Measurements from ENCODE around the gene SFT2D1.

Gene SFT2D1

GRCh38 chr6:166334878-166335277, 7.5 kb downstream of the SFT2D1 start:
- DNase-seq (ENCODE audit: low read depth), result no peak

GRCh38 chr6:166333172-166333995, 9.0 kb downstream of the SFT2D1 start:
- DNase-seq (ENCODE audit: low read depth), result no peak

- DNase-seq (ENCODE audit: low read depth), result no peak
Observed at GRCh38 chr6:166331503-166332415, 10.6 kb downstream of the SFT2D1 start.

GRCh38 chr6:166330612-166331011, 11.7 kb downstream of the SFT2D1 start:
- DNase-seq (ENCODE audit: low read depth), result no peak

- no peak for DNase-seq (ENCODE audit: low read depth)
Observed at GRCh38 chr6:166325383-166326042, 16.8 kb downstream of the SFT2D1 start.

GRCh38 chr6:166323395-166323794, 18.9 kb downstream of the SFT2D1 start:
- DNase-seq (ENCODE audit: low read depth), result no peak

- no peak for DNase-seq (ENCODE audit: low read depth)
Observed at GRCh38 chr6:166318649-166319600, 23.4 kb downstream of the SFT2D1 start.

- DNase-seq (ENCODE audit: low read depth), result no peak
Observed at GRCh38 chr6:166318227-166318626, 24.1 kb downstream of the SFT2D1 start.

GRCh38 chr6:166317261-166318212, 24.8 kb downstream of the SFT2D1 start:
- DNase-seq (ENCODE audit: low read depth), result no peak

GRCh38 chr6:166315436-166315835, 26.9 kb downstream of the SFT2D1 start:
- no peak for DNase-seq (ENCODE audit: low read depth)

GRCh38 chr6:166314454-166314853, 27.9 kb downstream of the SFT2D1 start:
- no peak for DNase-seq (ENCODE audit: low read depth)

GRCh38 chr6:166313255-166314070, 28.9 kb downstream of the SFT2D1 start:
- DNase-seq (ENCODE audit: low read depth), result no peak

GRCh38 chr6:166312832-166313231, 29.5 kb downstream of the SFT2D1 start:
- DNase-seq (ENCODE audit: low read depth), result no peak

GRCh38 chr6:166310634-166311033, 31.7 kb downstream of the SFT2D1 start:
- DNase-seq (ENCODE audit: low read depth), result no peak

GRCh38 chr6:166309977-166310376, 32.4 kb downstream of the SFT2D1 start:
- DNase-seq (ENCODE audit: low read depth), result no peak

- no peak for DNase-seq (ENCODE audit: low read depth)
Observed at GRCh38 chr6:166308769-166309589, 33.4 kb downstream of the SFT2D1 start.

GRCh38 chr6:166308033-166308768, 34.1 kb downstream of the SFT2D1 start, which contains the start of gene PRR18:
Gene PRR18 (minus strand): TSS chr6:166308392. CDS start chr6:166308142, 250 bp downstream.
- DNase-seq (ENCODE audit: low read depth), result no peak
